ENCODE measurements around the gene MYCBPAP.
A peak's percentile ranks its signal among the peaks of the same experiment; 100 is the strongest.

Gene MYCBPAP

DNA sequence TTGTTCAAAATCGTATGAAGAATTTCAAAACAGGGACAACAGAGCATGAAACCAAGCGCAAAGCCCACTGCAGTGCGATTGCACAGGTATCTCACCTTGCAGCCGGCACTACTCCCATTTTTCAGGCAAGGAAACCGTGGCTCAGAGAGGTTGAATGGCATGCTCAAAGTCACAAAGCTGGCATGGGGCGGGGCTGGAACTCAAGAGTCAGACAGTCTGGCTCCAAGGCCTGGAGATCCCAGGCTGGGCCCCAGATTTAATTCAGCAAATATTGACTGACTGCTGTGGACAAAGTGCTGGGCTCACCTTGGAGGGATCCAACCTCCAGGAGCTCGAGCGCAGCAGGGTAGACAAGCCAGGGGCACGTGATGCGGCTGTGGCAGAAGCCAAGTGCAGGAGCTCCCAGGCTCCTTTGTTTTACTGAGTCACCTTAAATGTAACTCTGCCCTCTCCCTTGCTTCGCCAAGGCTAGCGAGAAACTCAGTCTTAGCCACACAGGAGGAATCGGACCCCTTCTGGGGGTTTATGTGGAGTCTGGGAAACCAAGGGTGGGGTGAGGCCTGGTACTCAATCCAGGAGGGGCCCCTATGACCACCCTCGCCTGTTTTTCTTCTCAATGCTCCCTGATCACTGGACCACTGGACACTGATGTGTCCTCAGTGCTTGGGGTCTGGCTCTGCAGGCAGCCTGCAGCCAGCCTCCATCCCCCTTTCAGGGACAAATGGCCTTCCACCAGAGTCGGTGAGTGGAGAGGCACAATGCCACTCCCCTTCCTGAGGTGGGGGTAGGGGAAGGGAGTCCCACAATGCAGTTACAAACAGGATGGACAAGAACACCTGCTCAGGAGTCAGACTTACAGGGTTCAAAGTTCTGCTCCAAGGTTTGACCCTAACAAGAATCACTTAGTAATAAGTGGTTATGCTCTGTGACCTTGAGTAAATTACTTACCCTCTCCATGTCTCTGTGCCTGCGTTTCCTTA, 34.8 kb downstream of the MYCBPAP start:
- Histone ChIP-seq H3K9me3 (ENCODE audit: control insufficient read depth in 1 of 2, low read length in 2 of 2) (no peaks in the 10 kb centered on the region), H3K36me3 (ENCODE audit: control insufficient read depth in 1 of 2, insufficient read depth in 2 of 2, low read length in 2 of 2) (peaks cover 5 to 8% of the 10 kb centered on the region in 2 donors), H3K4me1 (ENCODE audit: control insufficient read depth in 1 of 2, insufficient read depth in 2 of 2, low read length in 2 of 2) (peaks cover 71% of the 10 kb centered on the region in 2 donors), H3K4me3 (ENCODE audit: low read depth in 1 of 2, low read length in 2 of 2) (peak overlapping the region; percentile 69 to 72), H3K9ac (ENCODE audit: low read depth in 1 of 2, low read length in 2 of 2) (peak overlapping the region; percentile 48 to 73), H3K27me3 (ENCODE audit: control insufficient read depth in 1 of 2, insufficient read depth in 2 of 2, low read length in 2 of 2) (no peaks in the 10 kb centered on the region), H3K27ac (ENCODE audit: low read depth, low read length) (peak overlapping the region; percentile 77)

DNA sequence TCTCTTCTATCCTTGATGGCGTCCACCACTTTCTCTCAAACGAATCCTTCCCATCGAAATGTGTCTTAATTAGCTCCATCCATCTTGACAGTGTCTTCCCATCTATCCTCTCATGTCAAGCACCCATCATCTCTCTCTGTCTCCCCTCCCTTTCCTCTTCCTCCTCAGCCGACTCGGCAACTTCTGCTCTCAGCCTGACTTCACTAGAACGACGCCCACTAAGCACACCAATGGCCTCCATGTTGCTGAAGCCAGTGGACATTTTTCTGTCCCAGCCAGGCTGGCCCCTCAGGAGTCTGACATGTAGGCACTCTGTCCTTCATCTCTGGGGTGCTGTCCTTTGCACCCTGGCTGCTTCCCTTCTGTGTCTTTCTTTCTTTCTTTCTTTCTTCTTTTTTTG, 36.3 kb downstream of the MYCBPAP start:
- Histone ChIP-seq H3K4me1 (ENCODE audit: control insufficient read depth in 1 of 2, insufficient read depth in 2 of 2, low read length in 2 of 2) (peaks cover 57% of the 10 kb centered on the region in 2 donors), H3K36me3 (ENCODE audit: control insufficient read depth in 1 of 2, insufficient read depth in 2 of 2, low read length in 2 of 2) (peaks cover 1 to 3% of the 10 kb centered on the region in 2 donors), H3K27ac (ENCODE audit: low read depth, low read length) (no peak overlapping the region), H3K9me3 (ENCODE audit: control insufficient read depth in 1 of 2, low read length in 2 of 2) (no peaks in the 10 kb centered on the region), H3K27me3 (ENCODE audit: control insufficient read depth in 1 of 2, insufficient read depth in 2 of 2, low read length in 2 of 2) (no peaks in the 10 kb centered on the region), H3K4me3 (ENCODE audit: low read depth in 1 of 2, low read length in 2 of 2) (no peak overlapping the region), H3K9ac (ENCODE audit: low read depth in 1 of 2, low read length in 2 of 2) (no peak overlapping the region)

DNA sequence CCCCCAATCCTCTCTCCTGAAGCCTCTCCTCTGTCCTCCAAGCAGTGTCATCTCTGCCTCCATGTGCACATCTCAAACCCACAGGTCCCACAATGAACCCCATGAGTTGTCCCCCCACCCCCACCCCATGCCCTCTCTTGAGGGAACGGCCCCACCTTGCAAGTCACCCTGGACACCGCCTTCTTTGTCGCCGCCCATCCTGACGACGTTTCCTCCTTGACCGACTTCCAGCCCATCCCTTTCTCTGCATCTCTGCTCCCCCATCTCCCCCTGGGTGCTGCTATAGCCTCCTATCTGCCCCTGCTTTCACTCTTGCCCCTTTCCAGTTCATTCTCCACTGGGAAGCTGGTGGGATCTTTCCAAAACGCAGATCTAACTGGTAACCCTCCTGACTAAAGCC, 37.1 kb downstream of the MYCBPAP start:
- H3K9me3 ChIP-seq (ENCODE audit: control insufficient read depth in 1 of 2, low read length in 2 of 2): no peaks in the 10 kb centered on the region
- H3K9ac ChIP-seq (ENCODE audit: low read depth in 1 of 2, low read length in 2 of 2): no peak overlapping the region
- peaks cover 49% of the 10 kb centered on the region in 2 donors for H3K4me1 ChIP-seq (ENCODE audit: control insufficient read depth in 1 of 2, insufficient read depth in 2 of 2, low read length in 2 of 2)

DNA sequence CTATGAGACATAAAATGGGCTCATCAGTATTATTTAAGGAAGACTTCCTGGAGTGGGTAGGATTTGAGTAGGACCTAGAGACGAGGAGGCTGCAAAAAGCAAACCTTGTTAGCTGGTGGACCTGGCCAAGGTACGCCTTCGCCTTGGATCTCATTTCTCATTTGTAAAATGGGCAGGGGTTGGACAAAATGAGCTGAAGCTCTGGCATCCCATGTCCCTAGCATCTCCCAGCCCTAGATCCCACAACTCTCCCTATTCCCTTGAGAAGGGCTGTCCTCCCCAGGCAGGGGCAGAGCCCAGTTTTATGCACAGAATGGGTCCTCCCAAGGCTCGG, 38.4 kb downstream of the MYCBPAP start:
- H3K27me3 ChIP-seq (ENCODE audit: control insufficient read depth in 1 of 2, insufficient read depth in 2 of 2, low read length in 2 of 2): no peaks in the 10 kb centered on the region
- peaks cover 35 to 36% of the 10 kb centered on the region in 2 donors for H3K4me1 ChIP-seq (ENCODE audit: control insufficient read depth in 1 of 2, insufficient read depth in 2 of 2, low read length in 2 of 2)
- H3K9ac ChIP-seq (ENCODE audit: low read depth in 1 of 2, low read length in 2 of 2): peak overlapping the region in 1 of 2 donors; percentile 77
- peaks cover 0 to 9% of the 10 kb centered on the region in 2 donors for H3K36me3 ChIP-seq (ENCODE audit: control insufficient read depth in 1 of 2, insufficient read depth in 2 of 2, low read length in 2 of 2)
- H3K4me3 ChIP-seq (ENCODE audit: low read depth in 1 of 2, low read length in 2 of 2): peak overlapping the region; percentile 81 to 83
- H3K27ac ChIP-seq (ENCODE audit: low read depth, low read length): peak overlapping the region; percentile 45
- H3K9me3 ChIP-seq (ENCODE audit: control insufficient read depth in 1 of 2, low read length in 2 of 2): no peaks in the 10 kb centered on the region

More for the DNA sequence above, 37.1 kb downstream of the MYCBPAP start:
- no peaks in the 10 kb centered on the region for H3K27me3 ChIP-seq (ENCODE audit: control insufficient read depth in 1 of 2, insufficient read depth in 2 of 2, low read length in 2 of 2)
- no peak overlapping the region for H3K27ac ChIP-seq (ENCODE audit: low read depth, low read length)
- peaks cover 0 to 3% of the 10 kb centered on the region in 2 donors for H3K36me3 ChIP-seq (ENCODE audit: control insufficient read depth in 1 of 2, insufficient read depth in 2 of 2, low read length in 2 of 2)
- no peak overlapping the region for H3K4me3 ChIP-seq (ENCODE audit: low read depth in 1 of 2, low read length in 2 of 2)

DNA sequence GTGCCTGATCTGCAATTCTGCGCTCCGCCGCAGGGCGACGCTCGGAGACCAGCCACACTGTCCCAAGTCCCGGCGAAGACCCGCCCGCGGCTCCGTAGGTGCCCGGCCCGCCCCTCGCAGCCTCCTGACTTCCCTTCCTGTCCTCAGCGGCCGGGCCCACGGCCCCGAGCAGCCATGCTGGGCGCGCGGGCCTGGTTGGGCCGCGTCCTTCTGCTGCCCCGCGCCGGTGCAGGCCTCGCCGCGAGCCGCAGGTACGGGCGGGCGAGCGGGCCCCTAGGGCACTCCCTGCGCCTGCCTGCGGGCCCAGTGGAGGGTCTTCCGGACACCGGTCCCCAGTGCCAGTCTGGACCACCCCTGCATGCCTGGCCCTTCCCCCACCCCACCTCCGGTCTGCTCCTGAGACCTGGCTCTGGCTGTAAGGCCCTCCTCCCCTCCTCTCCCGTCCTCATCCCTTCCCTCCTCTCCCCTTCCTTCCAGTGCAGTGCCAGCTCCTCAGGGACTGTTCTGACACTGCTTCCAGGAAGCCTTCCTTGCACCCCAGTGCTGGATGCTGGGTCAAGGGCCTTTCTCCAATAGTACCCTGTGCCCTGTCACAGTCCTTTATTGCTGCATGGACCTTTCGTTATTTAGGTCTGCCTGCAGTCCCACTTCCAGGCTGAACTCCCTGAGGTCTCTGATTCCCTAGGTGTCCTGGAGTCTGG, 38.9 kb downstream of the MYCBPAP start, which contains the start of gene SPATA20:
SPATA20 (plus strand) TSS at position 140 of the 701 bp plus-strand sequence; CDS start at position 175, 35 bp downstream.
- Histone ChIP-seq H3K4me3 (ENCODE audit: low read depth in 1 of 2, low read length in 2 of 2) (peak within 1 kb of the TSS; percentile 81 to 83), H3K27ac (ENCODE audit: low read depth, low read length) (peak within 1 kb of the TSS; percentile 45), H3K9ac (ENCODE audit: low read depth in 1 of 2, low read length in 2 of 2) (peak within 1 kb of the TSS; percentile 77 to 86), H3K36me3 (ENCODE audit: control insufficient read depth in 1 of 2, insufficient read depth in 2 of 2, low read length in 2 of 2) (peaks cover 0 to 9% of the 10 kb centered on the region in 2 donors), H3K9me3 (ENCODE audit: control insufficient read depth in 1 of 2, low read length in 2 of 2) (no peaks in the 10 kb centered on the region), H3K4me1 (ENCODE audit: control insufficient read depth in 1 of 2, insufficient read depth in 2 of 2, low read length in 2 of 2) (peaks cover 33 to 34% of the 10 kb centered on the region in 2 donors), H3K27me3 (ENCODE audit: control insufficient read depth in 1 of 2, insufficient read depth in 2 of 2, low read length in 2 of 2) (no peaks in the 10 kb centered on the region)

DNA sequence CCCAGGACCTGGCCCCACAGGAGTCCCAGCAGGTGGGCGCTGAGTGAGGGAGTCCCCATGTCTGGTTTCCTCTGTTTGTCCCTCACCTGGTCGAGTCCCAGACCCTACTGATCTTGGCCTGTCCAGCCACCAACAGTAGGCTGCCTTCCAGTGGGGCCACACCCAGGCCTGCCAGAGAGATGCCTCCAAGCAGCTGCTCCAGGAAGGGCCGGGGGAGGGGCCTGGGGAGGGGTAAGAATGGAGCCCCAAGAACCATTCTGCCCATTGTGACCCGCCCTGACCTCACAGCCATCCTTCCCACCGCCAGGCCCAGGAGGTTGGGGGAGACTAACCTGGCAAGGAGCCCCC, 39.5 kb downstream of the MYCBPAP start:
- peak overlapping the region; percentile 77 to 86 for H3K9ac ChIP-seq (ENCODE audit: low read depth in 1 of 2, low read length in 2 of 2)
- H3K4me1 ChIP-seq (ENCODE audit: control insufficient read depth in 1 of 2, insufficient read depth in 2 of 2, low read length in 2 of 2): peaks cover 28 to 29% of the 10 kb centered on the region in 2 donors
- H3K27me3 ChIP-seq (ENCODE audit: control insufficient read depth in 1 of 2, insufficient read depth in 2 of 2, low read length in 2 of 2): no peaks in the 10 kb centered on the region
- peaks cover 0 to 9% of the 10 kb centered on the region in 2 donors for H3K36me3 ChIP-seq (ENCODE audit: control insufficient read depth in 1 of 2, insufficient read depth in 2 of 2, low read length in 2 of 2)
- H3K4me3 ChIP-seq (ENCODE audit: low read depth in 1 of 2, low read length in 2 of 2): peak overlapping the region; percentile 81 to 83
- H3K27ac ChIP-seq (ENCODE audit: low read depth, low read length): no peak overlapping the region
- no peaks in the 10 kb centered on the region for H3K9me3 ChIP-seq (ENCODE audit: control insufficient read depth in 1 of 2, low read length in 2 of 2)

DNA sequence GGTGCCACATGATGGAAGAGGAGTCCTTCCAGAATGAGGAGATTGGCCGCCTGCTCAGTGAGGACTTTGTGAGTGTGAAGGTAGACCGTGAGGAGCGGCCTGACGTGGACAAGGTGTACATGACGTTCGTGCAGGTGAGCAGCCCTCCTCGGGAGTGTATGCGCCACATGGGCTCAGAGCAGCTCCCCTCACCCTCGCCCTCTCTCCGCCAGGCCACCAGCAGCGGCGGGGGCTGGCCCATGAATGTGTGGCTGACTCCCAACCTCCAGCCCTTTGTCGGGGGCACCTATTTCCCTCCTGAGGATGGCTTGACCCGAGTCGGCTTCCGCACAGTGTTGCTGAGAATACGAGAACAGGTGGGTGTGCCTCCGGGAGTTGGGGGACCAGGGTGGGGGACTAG, 40.6 kb downstream of the MYCBPAP start:
- H3K9me3 ChIP-seq (ENCODE audit: control insufficient read depth in 1 of 2, low read length in 2 of 2): no peaks in the 10 kb centered on the region
- H3K27me3 ChIP-seq (ENCODE audit: control insufficient read depth in 1 of 2, insufficient read depth in 2 of 2, low read length in 2 of 2): no peaks in the 10 kb centered on the region
- no peak overlapping the region for H3K4me3 ChIP-seq (ENCODE audit: low read depth in 1 of 2, low read length in 2 of 2)
- H3K9ac ChIP-seq (ENCODE audit: low read depth in 1 of 2, low read length in 2 of 2): no peak overlapping the region
- H3K27ac ChIP-seq (ENCODE audit: low read depth, low read length): no peak overlapping the region
- H3K36me3 ChIP-seq (ENCODE audit: control insufficient read depth in 1 of 2, insufficient read depth in 2 of 2, low read length in 2 of 2): peaks cover 0 to 9% of the 10 kb centered on the region in 2 donors
- H3K4me1 ChIP-seq (ENCODE audit: control insufficient read depth in 1 of 2, insufficient read depth in 2 of 2, low read length in 2 of 2): peaks cover 17 to 18% of the 10 kb centered on the region in 2 donors

DNA sequence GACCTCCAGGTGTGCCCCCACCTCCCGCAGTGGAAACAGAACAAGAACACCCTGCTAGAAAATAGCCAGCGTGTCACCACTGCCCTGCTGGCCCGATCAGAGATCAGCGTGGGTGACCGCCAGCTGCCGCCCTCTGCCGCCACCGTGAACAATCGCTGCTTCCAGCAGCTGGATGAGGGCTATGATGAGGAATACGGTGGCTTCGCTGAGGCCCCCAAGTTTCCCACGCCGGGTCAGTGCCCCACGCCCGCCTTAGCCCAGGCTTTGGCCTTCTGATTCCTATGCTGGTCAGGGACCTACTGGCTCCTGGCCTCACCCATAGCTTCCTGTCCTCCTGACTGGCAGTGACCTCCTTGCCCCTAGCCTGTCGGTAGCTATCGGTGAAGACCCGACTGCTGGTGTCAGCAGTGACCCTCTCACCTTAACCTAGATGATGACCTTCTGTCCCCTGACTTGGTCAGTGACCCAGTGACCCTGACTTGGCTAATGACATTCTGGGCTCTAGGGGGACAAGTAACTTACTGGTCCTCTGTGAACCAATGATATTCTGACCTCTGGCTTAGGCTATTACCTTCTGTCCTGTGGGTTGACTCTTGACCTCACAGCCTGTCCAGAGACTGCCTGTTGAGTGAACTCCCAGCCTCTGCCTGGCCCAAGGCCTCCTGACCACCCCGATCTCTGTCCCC, 41.2 kb downstream of the MYCBPAP start:
- Histone ChIP-seq H3K4me3 (ENCODE audit: low read depth in 1 of 2, low read length in 2 of 2) (no peak overlapping the region), H3K9ac (ENCODE audit: low read depth in 1 of 2, low read length in 2 of 2) (no peak overlapping the region), H3K4me1 (ENCODE audit: control insufficient read depth in 1 of 2, insufficient read depth in 2 of 2, low read length in 2 of 2) (peaks cover 12 to 14% of the 10 kb centered on the region in 2 donors), H3K9me3 (ENCODE audit: control insufficient read depth in 1 of 2, low read length in 2 of 2) (no peaks in the 10 kb centered on the region), H3K27me3 (ENCODE audit: control insufficient read depth in 1 of 2, insufficient read depth in 2 of 2, low read length in 2 of 2) (no peaks in the 10 kb centered on the region), H3K27ac (ENCODE audit: low read depth, low read length) (no peak overlapping the region), H3K36me3 (ENCODE audit: control insufficient read depth in 1 of 2, insufficient read depth in 2 of 2, low read length in 2 of 2) (peaks cover 0 to 10% of the 10 kb centered on the region in 2 donors)

DNA sequence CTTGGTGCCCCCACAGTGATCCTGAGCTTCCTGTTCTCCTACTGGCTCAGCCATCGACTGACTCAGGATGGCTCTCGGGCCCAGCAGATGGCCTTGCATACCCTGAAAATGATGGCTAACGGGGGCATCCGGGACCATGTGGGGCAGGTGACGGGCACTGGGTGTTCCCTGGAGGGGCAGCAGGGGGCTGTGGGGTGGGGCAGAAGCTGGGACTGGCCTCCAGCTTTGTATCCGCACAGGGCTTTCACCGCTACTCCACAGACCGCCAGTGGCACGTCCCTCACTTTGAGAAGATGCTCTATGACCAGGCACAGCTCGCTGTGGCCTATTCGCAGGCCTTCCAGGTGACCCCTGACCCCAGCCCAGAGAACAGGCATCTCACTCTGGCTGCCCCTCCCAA, 41.7 kb downstream of the MYCBPAP start:
- Histone ChIP-seq H3K36me3 (ENCODE audit: control insufficient read depth in 1 of 2, insufficient read depth in 2 of 2, low read length in 2 of 2) (peaks cover 0 to 14% of the 10 kb centered on the region in 2 donors), H3K27me3 (ENCODE audit: control insufficient read depth in 1 of 2, insufficient read depth in 2 of 2, low read length in 2 of 2) (no peaks in the 10 kb centered on the region), H3K4me3 (ENCODE audit: low read depth in 1 of 2, low read length in 2 of 2) (no peak overlapping the region), H3K27ac (ENCODE audit: low read depth, low read length) (no peak overlapping the region), H3K9me3 (ENCODE audit: control insufficient read depth in 1 of 2, low read length in 2 of 2) (no peaks in the 10 kb centered on the region), H3K4me1 (ENCODE audit: control insufficient read depth in 1 of 2, insufficient read depth in 2 of 2, low read length in 2 of 2) (peaks cover 12 to 14% of the 10 kb centered on the region in 2 donors), H3K9ac (ENCODE audit: low read depth in 1 of 2, low read length in 2 of 2) (no peak overlapping the region)
